GM21529 (cell line): ENCODE results near the gene PDLIM5.
A peak's percentile ranks its signal among the peaks of the same experiment; 100 is the strongest.
"Not testable (repeated sequence)": the region's sequence is repeated elsewhere in the genome, so short reads cannot be mapped to it uniquely, and the experiment has no call there.

Experiments
- ATAC-seq: cut with Tn5 transposase; IDR thresholded peaks from one replicate; pipeline ENCODE4 v1.9.1; 2021; ENCODE audit not compliant: unreplicated experiment

Gene PDLIM5

GRCh38 chr4:94461506-94461905 is 9.8 kb downstream of the PDLIM5 start:
- ATAC-seq = no peak

- ATAC-seq = no peak
These were observed 10.8 kb downstream of the PDLIM5 start for GRCh38 chr4:94462572-94462971.

DNA sequence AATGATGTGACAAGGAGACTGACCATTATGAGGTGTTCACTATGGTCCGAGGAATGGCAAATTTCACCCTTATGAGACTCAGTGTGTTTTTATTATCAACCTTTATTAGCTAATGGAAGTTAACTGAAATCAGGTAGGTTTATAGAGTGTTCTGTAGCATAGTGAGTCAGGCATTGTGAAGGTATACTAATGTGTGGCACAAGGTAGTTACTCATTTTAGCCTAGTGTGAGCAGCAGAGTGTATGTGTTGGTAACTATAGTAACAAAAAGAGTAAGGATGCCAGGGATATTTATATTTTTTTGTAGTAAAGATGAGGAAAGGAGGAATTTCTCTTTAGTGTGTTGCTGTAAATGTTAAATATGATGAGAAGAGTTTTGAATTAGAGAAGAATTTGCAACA is 12.0 kb downstream of the PDLIM5 start:
- ATAC-seq = no peak

DNA sequence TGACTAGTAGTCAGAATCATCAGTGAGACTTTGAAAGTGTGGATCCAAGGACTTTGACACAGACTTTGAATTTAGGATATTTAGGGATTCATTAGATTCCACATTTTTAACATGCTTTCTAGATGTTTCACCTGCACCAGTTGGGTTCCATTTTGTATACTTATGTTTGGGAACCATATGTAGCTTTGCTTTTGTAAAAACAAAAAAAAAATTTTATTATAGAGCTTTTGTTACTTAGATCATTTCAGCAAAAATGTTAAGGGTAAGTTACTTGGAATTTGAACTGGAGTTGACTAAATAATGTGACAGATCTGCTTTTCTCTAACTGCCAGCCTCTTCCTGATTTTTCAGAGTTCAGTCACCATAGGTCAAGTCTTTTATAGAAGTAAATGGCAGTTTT is 14.6 kb downstream of the PDLIM5 start:
- ATAC-seq = no peak

GRCh38 chr4:94466923-94467322 is 15.2 kb downstream of the PDLIM5 start:
- no peak for ATAC-seq

GRCh38 chr4:94468093-94468769 is 16.5 kb downstream of the PDLIM5 start:
- ATAC-seq = no peak

DNA sequence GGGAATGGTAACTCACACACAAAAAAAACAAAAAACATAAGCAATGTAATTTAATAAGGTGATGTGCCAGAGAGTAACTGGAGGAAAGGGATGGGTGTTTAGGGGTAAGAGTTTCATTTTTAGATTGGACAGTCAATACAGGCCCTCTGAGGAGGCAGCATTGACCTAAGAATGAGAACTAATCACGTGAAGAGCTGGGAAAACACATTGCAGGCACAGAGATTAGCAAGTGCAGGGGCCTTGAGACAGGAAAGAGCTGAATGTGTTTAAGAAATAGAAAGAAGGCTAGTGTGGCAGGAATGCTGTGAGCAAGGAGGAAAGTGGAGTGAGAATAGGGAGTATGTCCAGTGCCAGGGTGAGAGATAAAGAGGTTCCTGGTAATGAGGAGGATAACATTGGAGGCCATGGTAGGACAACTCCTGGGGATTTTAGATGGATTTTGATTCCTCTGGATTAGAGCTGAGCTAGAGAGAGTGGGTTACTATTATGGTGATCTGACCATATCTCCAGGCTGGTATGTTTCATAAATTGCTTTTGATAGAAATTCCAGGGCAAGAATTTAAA is 17.6 kb downstream of the PDLIM5 start:
- ATAC-seq = peak; percentile 63

- no peak for ATAC-seq
These were observed 18.4 kb downstream of the PDLIM5 start for GRCh38 chr4:94470132-94470531.

GRCh38 chr4:94470782-94471181 is 19.0 kb downstream of the PDLIM5 start:
- ATAC-seq = not testable (repeated sequence)

DNA sequence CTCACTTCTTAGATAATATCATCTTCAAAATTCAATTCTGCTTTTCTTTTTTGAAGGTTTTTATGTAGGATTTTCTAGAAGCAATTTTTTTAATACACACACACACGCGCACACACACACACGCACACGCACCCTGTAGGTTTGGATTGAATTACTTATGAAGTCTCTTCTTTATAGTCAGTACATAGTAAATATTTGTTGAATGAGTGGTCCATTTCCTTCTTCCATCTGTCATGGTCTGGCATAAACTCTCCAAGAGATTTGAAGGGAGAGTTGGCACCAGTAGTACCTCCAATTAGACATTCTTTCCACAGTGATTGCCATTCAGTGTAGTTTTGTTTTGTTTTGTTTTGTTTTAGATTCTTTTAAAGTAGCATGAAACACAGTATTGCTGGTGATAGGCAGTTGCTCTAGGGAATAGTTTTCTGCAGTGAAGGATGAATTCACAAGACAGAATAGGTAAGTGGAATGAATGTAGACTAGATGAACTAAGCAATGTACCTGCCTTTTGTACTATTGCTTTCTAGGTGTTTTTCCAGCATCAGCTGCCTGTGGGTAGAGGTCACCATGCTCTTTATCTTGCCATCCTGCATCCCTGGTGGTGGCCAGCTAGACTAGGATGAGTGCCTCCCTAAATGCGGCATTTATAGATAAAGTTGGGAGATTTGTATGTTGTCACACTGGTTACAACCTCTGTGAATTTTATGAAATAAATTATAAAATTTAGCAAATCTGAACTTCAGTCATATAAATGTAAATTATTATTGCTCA is 20.5 kb downstream of the PDLIM5 start:
- no peak for ATAC-seq

GRCh38 chr4:94475050-94475449 is 23.3 kb downstream of the PDLIM5 start:
- ATAC-seq = no peak

GRCh38 chr4:94475794-94476193 is 24.1 kb downstream of the PDLIM5 start:
- ATAC-seq = no peak

- ATAC-seq = no peak
These were observed 25.5 kb downstream of the PDLIM5 start for GRCh38 chr4:94477227-94477626.

GRCh38 chr4:94478805-94479204 is 27.1 kb downstream of the PDLIM5 start:
- ATAC-seq = not testable (repeated sequence)

DNA sequence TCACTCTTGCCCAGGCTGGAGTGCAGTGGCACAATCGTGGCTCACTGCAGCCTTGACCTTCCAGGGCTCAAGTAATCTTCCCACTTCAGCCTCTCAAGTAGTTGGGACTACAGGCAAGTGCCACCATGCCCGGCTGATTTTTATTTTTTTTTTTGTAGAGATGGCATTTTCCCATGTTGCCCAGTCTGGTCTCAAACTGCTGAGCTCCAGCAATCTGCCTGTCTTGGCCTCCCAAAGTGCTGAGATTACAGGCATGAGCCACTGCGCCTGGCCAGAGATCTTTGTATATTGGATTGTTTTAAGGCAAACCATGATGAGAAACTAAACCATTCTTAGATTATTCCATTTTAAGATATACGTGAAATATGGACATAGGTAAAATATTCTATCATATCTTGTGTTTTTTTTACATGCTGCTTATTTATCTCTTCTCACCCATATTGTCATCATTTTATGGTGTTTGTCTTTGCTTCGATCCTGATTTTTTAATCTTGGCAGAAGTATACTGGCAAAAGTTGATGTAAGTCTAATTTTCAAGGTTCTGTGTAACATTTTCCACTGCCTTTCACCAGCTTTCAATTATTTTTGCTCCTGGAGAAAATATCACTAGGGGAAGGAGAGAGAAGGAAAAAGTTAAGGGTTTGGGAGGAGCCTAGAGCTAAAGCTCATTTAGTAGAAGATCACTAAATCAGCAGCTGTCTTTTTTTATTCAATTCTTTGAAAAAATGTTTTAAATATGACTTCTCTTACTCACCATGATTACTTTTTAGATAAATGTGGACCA is 27.8 kb downstream of the PDLIM5 start:
- ATAC-seq = no peak

- ATAC-seq = no peak
These were observed 28.7 kb downstream of the PDLIM5 start for GRCh38 chr4:94480362-94480951.

DNA sequence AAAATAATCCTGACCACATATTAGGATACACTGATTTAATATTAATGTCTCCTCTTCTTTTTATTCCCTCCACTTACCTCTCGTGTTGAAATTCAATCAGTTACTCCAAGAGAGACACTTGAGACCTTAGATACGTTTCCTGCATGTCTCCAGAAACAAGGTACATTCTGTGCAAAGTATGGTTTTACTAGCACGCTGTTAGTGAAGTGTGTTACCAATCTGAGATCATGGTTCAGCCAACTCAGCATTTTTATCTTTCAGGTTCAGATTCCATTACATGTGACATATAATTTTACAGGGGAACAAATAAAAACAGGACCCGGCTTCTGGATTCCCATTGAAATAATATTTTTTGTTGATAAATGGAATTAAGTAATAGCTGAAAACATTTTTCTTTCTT is 32.2 kb downstream of the PDLIM5 start:
- ATAC-seq = no peak

- no peak for ATAC-seq
These were observed 33.1 kb downstream of the PDLIM5 start for GRCh38 chr4:94484818-94485217.

DNA sequence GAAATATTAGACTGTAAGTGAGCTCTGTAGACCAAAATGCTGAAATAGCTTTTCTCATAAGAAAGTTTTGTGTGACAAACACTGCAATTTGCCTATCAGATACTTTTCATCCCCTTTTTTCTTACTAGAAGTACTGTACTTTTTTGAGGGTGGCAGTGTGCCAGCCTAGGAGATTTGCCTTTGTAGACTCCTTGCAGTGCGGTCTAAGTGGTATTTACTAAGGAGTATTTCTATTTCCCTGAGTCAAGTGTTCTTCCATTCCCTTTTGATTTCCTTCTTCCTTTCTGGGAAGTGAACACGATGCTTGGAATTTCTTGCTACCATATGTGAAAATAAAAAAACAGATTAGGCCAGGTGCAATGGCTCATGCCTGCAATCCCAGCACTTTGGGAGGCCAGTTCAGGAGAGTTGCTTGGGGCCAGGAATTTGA is 34.6 kb downstream of the PDLIM5 start:
- ATAC-seq = no peak

DNA sequence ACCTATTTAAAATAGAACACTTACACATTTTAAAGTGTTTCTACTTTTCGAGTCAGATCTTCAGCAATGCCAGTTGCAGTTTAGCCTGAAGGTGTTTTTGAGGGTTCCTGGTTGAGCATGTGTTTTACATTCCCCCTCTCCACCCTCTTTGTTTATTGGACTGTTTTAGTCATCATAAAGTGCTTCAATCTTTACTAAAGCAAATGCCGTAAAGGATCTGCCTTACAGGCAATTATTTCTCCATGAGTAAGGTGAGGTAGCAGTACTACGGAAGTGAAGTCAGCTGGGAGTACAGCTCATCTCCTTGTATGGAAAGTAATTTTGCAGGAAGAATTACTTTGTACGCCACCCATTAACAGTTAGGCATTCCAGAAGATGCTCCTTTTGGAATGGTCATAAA is 36.9 kb downstream of the PDLIM5 start:
- no peak for ATAC-seq

GRCh38 chr4:94489098-94489497 is 37.4 kb downstream of the PDLIM5 start:
- ATAC-seq = no peak
